ENCODE results near the gene KHDRBS2. TPM values are rescaled to one million over a fixed set of nuclear protein-coding genes. Genes with fewer than 3 reads are reported as not detected.

KHDRBS2 gene
- total RNA-seq, result not detected

GRCh38 chr6:62285612-62286469 lies at the start of gene KHDRBS2:
TSS of gene KHDRBS2 (minus strand) at chr6:62286225.
- Mint-ChIP-seq H3K4me1 (no peaks in the 10 kb centered on the region), H3K27me3 (peaks cover 14% of the 10 kb centered on the region), H3K27ac (no peak within 1 kb of the TSS), H3K9me3 (no peaks in the 10 kb centered on the region), H3K36me3 (ENCODE audit: low read depth) (no peaks in the 10 kb centered on the region), H3K4me3 (peak within 1 kb of the TSS; percentile 19)
- ChIA-PET POLR2A (no interaction called here), CTCF (no interaction called here)
- DNase-seq, result peak; percentile 25

GRCh38 chr6:62328607-62329006 lies 42.6 kb upstream of the KHDRBS2 start:
- ChIA-PET CTCF (no interaction called here), POLR2A (no interaction called here)
- no peak for DNase-seq
- Mint-ChIP-seq H3K4me3 (no peak overlapping the region), H3K27me3 (no peaks in the 10 kb centered on the region), H3K36me3 (ENCODE audit: low read depth) (no peaks in the 10 kb centered on the region), H3K4me1 (no peaks in the 10 kb centered on the region), H3K9me3 (peaks cover 5% of the 10 kb centered on the region), H3K27ac (no peak overlapping the region)

GRCh38 chr6:62324834-62325233 lies 38.8 kb upstream of the KHDRBS2 start:
- POLR2A ChIA-PET, result no interaction called here
- H3K36me3 Mint-ChIP-seq (ENCODE audit: low read depth), result no peaks in the 10 kb centered on the region

DNA sequence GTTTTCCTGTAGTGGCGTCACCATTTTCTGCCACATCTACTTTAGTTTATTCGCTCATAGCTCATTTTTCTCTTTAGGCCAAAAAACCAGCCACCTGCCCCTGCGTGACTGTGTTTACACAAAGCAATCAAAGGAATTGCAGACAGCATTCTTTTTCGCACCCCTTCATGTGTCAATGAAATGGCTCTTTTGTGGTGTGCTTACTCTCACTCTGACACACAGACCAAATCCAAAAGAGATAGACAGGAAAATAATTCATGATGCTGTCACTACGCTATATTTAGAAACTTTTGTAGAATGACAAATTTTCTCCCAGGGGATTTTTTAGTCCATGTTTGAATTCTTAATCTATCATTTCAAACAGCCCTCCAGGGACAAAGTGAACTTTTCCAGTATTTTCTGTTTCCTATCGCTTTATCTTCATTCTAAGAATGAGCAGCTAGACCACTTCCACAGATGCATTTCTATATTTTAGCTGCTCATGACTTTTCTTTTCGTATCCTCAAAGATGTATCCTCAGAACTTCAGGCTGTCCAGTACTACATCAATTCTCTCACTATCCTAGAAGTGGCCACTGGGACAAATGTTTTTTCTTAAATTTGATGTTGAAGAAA lies 37.9 kb upstream of the KHDRBS2 start:
- Mint-ChIP-seq H3K4me1 (no peaks in the 10 kb centered on the region), H3K9me3 (peaks cover 3% of the 10 kb centered on the region), H3K4me3 (no peak overlapping the region), H3K27ac (no peak overlapping the region), H3K36me3 (ENCODE audit: low read depth) (no peaks in the 10 kb centered on the region), H3K27me3 (no peaks in the 10 kb centered on the region)
- ChIA-PET POLR2A (no interaction called here), CTCF (no interaction called here)
- no peak for DNase-seq

More at GRCh38 chr6:62324834-62325233, 38.8 kb upstream of the KHDRBS2 start:
- CTCF ChIA-PET, result no interaction called here
- H3K4me3 Mint-ChIP-seq, result no peak overlapping the region
- H3K27me3 Mint-ChIP-seq, result no peaks in the 10 kb centered on the region
- no peak for DNase-seq
- no peak overlapping the region for H3K27ac Mint-ChIP-seq
- H3K9me3 Mint-ChIP-seq, result peaks cover 5% of the 10 kb centered on the region
- no peaks in the 10 kb centered on the region for H3K4me1 Mint-ChIP-seq

DNA sequence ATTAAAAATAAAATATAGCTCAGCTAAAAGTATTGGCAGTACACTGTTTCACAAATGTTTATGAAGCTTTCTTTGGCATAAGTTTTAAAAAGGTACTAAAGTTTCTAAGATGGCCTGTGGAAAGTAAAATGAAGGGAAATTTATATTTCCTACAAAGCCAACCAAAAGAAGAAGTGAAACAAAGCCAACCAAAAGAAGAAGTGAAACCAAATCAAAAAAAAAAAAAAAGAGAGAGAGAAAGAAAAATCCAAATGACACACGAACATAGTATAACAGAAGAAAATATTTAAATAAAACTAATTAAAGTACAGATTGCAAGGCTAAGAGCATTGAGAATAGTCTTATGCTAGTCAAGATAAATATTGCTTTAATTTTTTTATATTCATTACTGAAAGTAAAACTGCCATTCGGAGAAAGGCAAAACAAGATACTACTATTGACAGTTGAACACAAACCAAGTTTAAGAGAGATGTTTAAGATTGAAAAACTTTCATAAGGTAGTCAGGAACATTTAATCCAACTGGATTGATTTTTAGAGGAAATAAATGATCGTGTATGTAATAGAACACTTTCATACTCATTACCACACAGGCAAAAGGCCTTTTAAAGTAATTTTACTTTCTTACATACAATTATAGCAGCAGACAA lies 12.8 kb upstream of the KHDRBS2 start:
- Mint-ChIP-seq H3K36me3 (ENCODE audit: low read depth) (no peaks in the 10 kb centered on the region), H3K4me1 (no peaks in the 10 kb centered on the region)
- POLR2A ChIA-PET, result no interaction called here

GRCh38 chr6:62296541-62296940 lies 10.5 kb upstream of the KHDRBS2 start:
- POLR2A ChIA-PET, result no interaction called here
- H3K27me3 Mint-ChIP-seq, result no peaks in the 10 kb centered on the region

More for the DNA sequence above, 12.8 kb upstream of the KHDRBS2 start:
- CTCF ChIA-PET, result no interaction called here
- Mint-ChIP-seq H3K4me3 (no peak overlapping the region), H3K9me3 (peaks cover 5% of the 10 kb centered on the region), H3K27me3 (no peaks in the 10 kb centered on the region), H3K27ac (no peak overlapping the region)
- no peak for DNase-seq

GRCh38 chr6:62288974-62289373 lies 2.9 kb upstream of the KHDRBS2 start:
- no peak overlapping the region for H3K4me3 Mint-ChIP-seq
- DNase-seq, result no peak
- no peaks in the 10 kb centered on the region for H3K36me3 Mint-ChIP-seq (ENCODE audit: low read depth)
- ChIA-PET POLR2A (no interaction called here), CTCF (no interaction called here)
- H3K27me3 Mint-ChIP-seq, result peaks cover 14% of the 10 kb centered on the region
- H3K27ac Mint-ChIP-seq, result no peak overlapping the region
- no peaks in the 10 kb centered on the region for H3K4me1 Mint-ChIP-seq
- no peaks in the 10 kb centered on the region for H3K9me3 Mint-ChIP-seq

More at GRCh38 chr6:62296541-62296940, 10.5 kb upstream of the KHDRBS2 start:
- H3K9me3 Mint-ChIP-seq, result peaks cover 2% of the 10 kb centered on the region
- H3K36me3 Mint-ChIP-seq (ENCODE audit: low read depth), result no peaks in the 10 kb centered on the region
- H3K4me1 Mint-ChIP-seq, result no peaks in the 10 kb centered on the region
- no peak overlapping the region for H3K27ac Mint-ChIP-seq
- H3K4me3 Mint-ChIP-seq, result no peak overlapping the region
- CTCF ChIA-PET, result no interaction called here
- DNase-seq, result no peak

- Mint-ChIP-seq H3K27ac (no peak overlapping the region), H3K9me3 (no peaks in the 10 kb centered on the region), H3K36me3 (ENCODE audit: low read depth) (no peaks in the 10 kb centered on the region), H3K27me3 (peaks cover 14% of the 10 kb centered on the region), H3K4me1 (no peaks in the 10 kb centered on the region), H3K4me3 (no peak overlapping the region)
- no peak for DNase-seq
- POLR2A ChIA-PET, result no interaction called here
- CTCF ChIA-PET, result no interaction called here
Observed at GRCh38 chr6:62288562-62288961, 2.5 kb upstream of the KHDRBS2 start.

DNA sequence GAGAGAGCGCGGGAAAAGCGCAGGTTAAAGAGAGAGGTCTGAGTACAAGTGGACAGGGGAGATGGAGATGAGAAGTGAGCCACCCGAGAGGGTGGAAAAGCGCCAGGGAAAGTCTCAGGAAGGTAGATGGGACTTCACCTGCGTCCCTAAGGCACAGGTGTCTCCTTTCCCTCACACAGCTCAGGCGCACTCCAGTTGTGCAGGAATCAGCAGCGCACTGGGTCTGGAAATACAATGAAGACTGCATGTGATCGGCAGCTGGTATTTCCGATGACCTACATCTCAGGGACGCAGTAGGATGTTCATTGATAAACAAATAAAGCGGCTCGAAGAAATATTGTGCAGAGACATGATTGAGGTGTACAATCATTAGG lies 432 bp upstream of the KHDRBS2 start:
- Mint-ChIP-seq H3K4me3 (peak overlapping the region; percentile 19), H3K27ac (no peak overlapping the region), H3K9me3 (no peaks in the 10 kb centered on the region), H3K27me3 (peaks cover 14% of the 10 kb centered on the region), H3K4me1 (no peaks in the 10 kb centered on the region), H3K36me3 (ENCODE audit: low read depth) (no peaks in the 10 kb centered on the region)
- no peak for DNase-seq
- CTCF ChIA-PET, result no interaction called here
- POLR2A ChIA-PET, result no interaction called here

DNA sequence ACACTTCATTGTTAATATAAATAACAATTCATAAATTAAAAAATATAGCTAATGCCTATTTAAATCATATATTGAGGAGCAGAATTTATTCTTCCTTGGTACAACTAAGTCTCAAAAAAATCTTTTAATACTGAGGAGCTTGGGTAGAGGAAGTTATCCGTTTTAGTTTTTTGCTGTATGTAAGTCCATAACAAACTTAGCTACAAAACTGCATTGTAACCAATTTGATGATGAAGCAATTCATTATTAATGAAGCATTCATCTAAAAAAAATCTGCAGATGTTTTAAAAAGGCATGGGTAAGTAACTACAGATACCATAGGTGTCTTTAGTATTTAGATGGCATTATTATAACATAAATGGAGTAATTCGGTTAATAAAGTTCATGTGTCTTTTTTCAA lies 1.3 kb downstream of the KHDRBS2 start:
- Mint-ChIP-seq H3K27me3 (peaks cover 14% of the 10 kb centered on the region), H3K36me3 (ENCODE audit: low read depth) (no peaks in the 10 kb centered on the region), H3K27ac (no peak overlapping the region), H3K9me3 (no peaks in the 10 kb centered on the region), H3K4me1 (no peaks in the 10 kb centered on the region), H3K4me3 (no peak overlapping the region)
- POLR2A ChIA-PET, result no interaction called here
- no peak for DNase-seq
- CTCF ChIA-PET, result no interaction called here

DNA sequence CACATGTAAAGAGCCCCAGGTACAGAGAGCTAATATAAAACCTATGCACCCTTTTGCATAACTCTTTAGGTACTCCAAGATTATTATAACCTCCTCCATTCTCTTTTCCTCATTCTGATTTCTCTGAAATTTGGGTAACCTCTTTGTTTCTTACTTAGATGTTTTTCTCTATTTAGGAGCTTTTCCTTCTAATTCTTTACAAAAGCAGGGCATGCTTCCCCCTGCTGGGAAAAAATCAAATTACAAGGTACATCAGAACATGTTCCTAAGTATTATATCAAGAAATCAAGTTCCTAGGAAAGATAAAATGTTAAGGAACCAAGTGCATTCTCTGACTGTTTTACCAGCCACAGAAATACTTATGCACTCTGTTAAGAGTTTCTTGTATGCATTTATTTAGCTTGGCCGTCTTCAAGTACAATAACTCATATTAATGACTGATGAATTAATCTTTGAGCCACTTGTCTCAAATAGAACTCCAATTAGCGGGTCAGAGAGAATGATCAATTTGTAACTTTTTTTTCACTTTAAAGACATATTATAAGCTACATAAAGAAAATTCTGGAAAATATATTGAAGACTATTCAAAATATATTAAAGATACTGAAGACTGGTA lies 2.1 kb downstream of the KHDRBS2 start:
- Mint-ChIP-seq H3K27ac (no peak overlapping the region), H3K4me3 (no peak overlapping the region), H3K36me3 (ENCODE audit: low read depth) (no peaks in the 10 kb centered on the region), H3K27me3 (peaks cover 14% of the 10 kb centered on the region), H3K4me1 (no peaks in the 10 kb centered on the region), H3K9me3 (no peaks in the 10 kb centered on the region)
- DNase-seq, result no peak
- ChIA-PET CTCF (interaction anchor here (0.8 kb wide), 1 partner anchor 14 kb away, joined by 3 read pairs; no protein-coding TSS in a partner anchor), POLR2A (no interaction called here)

GRCh38 chr6:62283365-62283764 lies 2.7 kb downstream of the KHDRBS2 start:
- DNase-seq, result no peak
- Mint-ChIP-seq H3K4me1 (no peaks in the 10 kb centered on the region), H3K27ac (no peak overlapping the region), H3K27me3 (peaks cover 14% of the 10 kb centered on the region), H3K4me3 (no peak overlapping the region), H3K9me3 (no peaks in the 10 kb centered on the region), H3K36me3 (ENCODE audit: low read depth) (no peaks in the 10 kb centered on the region)
- CTCF ChIA-PET, result interaction anchor here (0.8 kb wide), 1 partner anchor 13 kb away, joined by 3 read pairs; no protein-coding TSS in a partner anchor
- POLR2A ChIA-PET, result no interaction called here

DNA sequence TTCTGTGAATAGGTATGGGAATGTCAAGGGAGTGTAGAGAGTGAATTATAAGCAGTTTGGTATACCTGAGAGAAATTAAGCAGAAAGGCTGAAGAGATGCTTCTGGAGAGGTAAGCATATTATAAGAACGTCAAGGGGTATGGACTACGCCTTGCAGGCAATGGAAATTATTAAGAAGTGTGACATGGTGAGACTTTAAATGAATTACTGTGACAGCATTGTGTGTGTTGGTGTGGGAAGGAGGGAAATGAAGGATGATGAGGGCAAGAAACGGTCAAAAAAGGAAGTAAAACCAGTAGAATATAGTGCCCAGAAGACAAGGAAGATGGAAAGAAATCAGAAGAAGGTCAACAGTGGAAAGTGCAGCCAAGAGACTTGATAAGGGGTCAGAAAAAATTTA lies 5.9 kb downstream of the KHDRBS2 start:
- Mint-ChIP-seq H3K9me3 (no peaks in the 10 kb centered on the region), H3K4me1 (no peaks in the 10 kb centered on the region), H3K27ac (no peak overlapping the region), H3K4me3 (no peak overlapping the region), H3K27me3 (peaks cover 2% of the 10 kb centered on the region), H3K36me3 (ENCODE audit: low read depth) (no peaks in the 10 kb centered on the region)
- ChIA-PET POLR2A (no interaction called here), CTCF (no interaction called here)
- DNase-seq, result no peak

Data from activated CD4-positive, alpha-beta T cell treated with anti-CD3 and anti-CD28 coated beads, Interleukin-2, amount 10 ng/mL, durations not matched to agents 7 days and 5 days (primary cell).